Measurements from ENCODE around the gene PRKCE. TPM values are rescaled to one million over a fixed set of nuclear protein-coding genes. Genes with fewer than 3 reads are reported as not detected.

PRKCE gene
- total RNA-seq, 1 donor from 2014 or later = 24.2 TPM

- Mint-ChIP-seq H3K27me3 (ENCODE audit: unreplicated experiment) (no peaks in the 10 kb centered on the region), H3K9me3 (ENCODE audit: unreplicated experiment) (no peaks in the 10 kb centered on the region), H3K27ac (ENCODE audit: unreplicated experiment) (peak overlapping the region; percentile 58), H3K4me1 (ENCODE audit: unreplicated experiment) (peaks cover 10% of the 10 kb centered on the region), H3K4me3 (ENCODE audit: unreplicated experiment) (no peak overlapping the region), H3K36me3 (ENCODE audit: low read depth, unreplicated experiment) (no peaks in the 10 kb centered on the region)
- no peak for TF ChIP-seq CTCF (IDR thresholded peaks at IDR 0.05; ENCODE audit: unreplicated experiment)
- no peak for DNase-seq (ENCODE audit: low spot score)
Observed at GRCh38 chr2:45944074-45944473, 292.6 kb downstream of the PRKCE start.

- no peak for TF ChIP-seq CTCF (IDR thresholded peaks at IDR 0.05; ENCODE audit: unreplicated experiment)
Observed at GRCh38 chr2:45945302-45945717, 293.8 kb downstream of the PRKCE start.

GRCh38 chr2:45946023-45946422, 294.5 kb downstream of the PRKCE start:
- no peaks in the 10 kb centered on the region for H3K27me3 Mint-ChIP-seq (ENCODE audit: unreplicated experiment)
- H3K27ac Mint-ChIP-seq (ENCODE audit: unreplicated experiment) = no peak overlapping the region
- H3K9me3 Mint-ChIP-seq (ENCODE audit: unreplicated experiment) = no peaks in the 10 kb centered on the region
- DNase-seq (ENCODE audit: low spot score) = no peak
- TF ChIP-seq CTCF (IDR thresholded peaks at IDR 0.05; ENCODE audit: unreplicated experiment) = no peak
- H3K4me3 Mint-ChIP-seq (ENCODE audit: unreplicated experiment) = no peak overlapping the region
- peaks cover 10% of the 10 kb centered on the region for H3K4me1 Mint-ChIP-seq (ENCODE audit: unreplicated experiment)
- H3K36me3 Mint-ChIP-seq (ENCODE audit: low read depth, unreplicated experiment) = no peaks in the 10 kb centered on the region

More at GRCh38 chr2:45945302-45945717, 293.8 kb downstream of the PRKCE start:
- Mint-ChIP-seq H3K27ac (ENCODE audit: unreplicated experiment) (no peak overlapping the region), H3K4me1 (ENCODE audit: unreplicated experiment) (peaks cover 10% of the 10 kb centered on the region), H3K36me3 (ENCODE audit: low read depth, unreplicated experiment) (no peaks in the 10 kb centered on the region), H3K4me3 (ENCODE audit: unreplicated experiment) (no peak overlapping the region), H3K27me3 (ENCODE audit: unreplicated experiment) (no peaks in the 10 kb centered on the region), H3K9me3 (ENCODE audit: unreplicated experiment) (no peaks in the 10 kb centered on the region)
- no peak for DNase-seq (ENCODE audit: low spot score)

GRCh38 chr2:45950606-45951005, 299.1 kb downstream of the PRKCE start:
- Mint-ChIP-seq H3K27me3 (ENCODE audit: unreplicated experiment) (no peaks in the 10 kb centered on the region), H3K4me1 (ENCODE audit: unreplicated experiment) (no peaks in the 10 kb centered on the region), H3K27ac (ENCODE audit: unreplicated experiment) (no peak overlapping the region), H3K4me3 (ENCODE audit: unreplicated experiment) (no peak overlapping the region), H3K9me3 (ENCODE audit: unreplicated experiment) (no peaks in the 10 kb centered on the region), H3K36me3 (ENCODE audit: low read depth, unreplicated experiment) (no peaks in the 10 kb centered on the region)
- DNase-seq (ENCODE audit: low spot score) = no peak
- TF ChIP-seq CTCF (IDR thresholded peaks at IDR 0.05; ENCODE audit: unreplicated experiment) = no peak

GRCh38 chr2:45951025-45951727, 299.7 kb downstream of the PRKCE start:
- no peak for TF ChIP-seq CTCF (IDR thresholded peaks at IDR 0.05; ENCODE audit: unreplicated experiment)
- H3K4me3 Mint-ChIP-seq (ENCODE audit: unreplicated experiment) = no peak overlapping the region
- H3K36me3 Mint-ChIP-seq (ENCODE audit: low read depth, unreplicated experiment) = no peaks in the 10 kb centered on the region
- no peaks in the 10 kb centered on the region for H3K9me3 Mint-ChIP-seq (ENCODE audit: unreplicated experiment)
- H3K27me3 Mint-ChIP-seq (ENCODE audit: unreplicated experiment) = no peaks in the 10 kb centered on the region
- H3K4me1 Mint-ChIP-seq (ENCODE audit: unreplicated experiment) = no peaks in the 10 kb centered on the region
- H3K27ac Mint-ChIP-seq (ENCODE audit: unreplicated experiment) = no peak overlapping the region
- DNase-seq (ENCODE audit: low spot score) = no peak

Data from endothelial cell (in vitro differentiated cells).